HL-60/S4 treated with phorbol 12-myristate 13-acetate at 8.2 ng/mL for 4 days and 3 days (cell line): ENCODE measurements around the gene RPL28.

Source experiments
- in situ Hi-C: fragments of 300-500 bp; cut with MboI; formaldehyde crosslinking; loops from 2 replicates; pipeline ENCODE4 v1.15.0; 2022; ENCODE audit warnings: low sequenced_read_pairs

RPL28 gene

DNA sequence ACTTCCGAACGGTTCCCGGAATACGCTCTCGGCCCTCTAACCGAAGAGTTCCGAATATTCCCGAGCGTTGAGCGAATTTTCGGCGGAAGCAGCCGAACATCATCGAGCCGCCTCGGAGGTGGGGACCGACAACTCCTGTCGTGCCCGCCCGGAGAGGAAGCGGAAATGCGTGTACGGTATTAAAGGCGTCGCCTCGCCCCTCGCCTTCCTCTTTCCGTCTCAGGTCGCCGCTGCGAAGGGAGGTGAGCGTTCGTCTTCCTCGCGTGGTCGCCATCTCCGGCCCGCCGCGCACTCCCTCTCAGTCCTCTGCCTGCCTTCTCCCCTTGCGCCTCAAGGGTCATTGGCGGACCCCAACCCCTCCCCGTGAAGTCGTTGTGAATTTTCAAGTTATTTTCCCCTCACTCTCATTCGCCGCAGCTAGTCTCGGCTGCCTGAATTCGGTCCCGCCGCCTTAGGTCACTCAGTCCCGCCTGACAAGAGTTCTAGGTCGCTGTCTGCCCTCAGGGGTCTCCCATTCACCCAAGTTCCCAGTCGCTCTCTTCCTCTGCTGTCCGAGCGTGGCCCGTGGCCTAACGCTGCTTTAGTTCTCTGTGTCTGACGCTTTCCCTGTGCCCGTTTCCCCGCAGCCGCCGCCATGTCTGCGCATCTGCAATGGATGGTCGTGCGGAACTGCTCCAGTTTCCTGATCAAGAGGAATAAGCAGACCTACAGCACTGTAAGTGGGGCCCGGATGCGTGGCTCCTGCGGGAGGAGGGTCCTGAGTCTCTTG is at the start of gene RPL28:
Gene RPL28, plus strand, starts transcription at position 209 of the 769 bp plus-strand sequence. Its CDS starts 426 bp downstream, at position 635.
- in situ Hi-C loops = no loop called here

DNA sequence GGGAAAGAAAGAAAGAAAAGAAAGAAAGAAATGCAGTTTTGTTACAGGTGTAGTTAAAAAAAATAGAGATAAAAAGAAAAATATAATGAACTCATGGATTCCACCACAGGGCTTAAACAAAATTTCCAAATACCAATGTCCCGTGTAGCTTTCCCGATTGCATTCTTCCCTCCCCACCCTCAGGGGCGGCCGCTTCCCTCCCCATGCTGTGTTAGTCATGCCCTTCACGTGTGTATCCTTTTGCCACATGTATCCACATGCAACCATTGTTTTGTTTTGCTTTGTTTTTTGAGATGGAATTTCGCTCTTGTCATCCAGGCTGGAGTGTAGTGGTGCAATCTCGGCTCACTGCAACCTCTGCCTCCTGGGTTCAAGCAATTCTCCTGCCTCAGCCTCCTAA is 49.6 kb upstream of the RPL28 start:
- in situ Hi-C loops = no loop called here

DNA sequence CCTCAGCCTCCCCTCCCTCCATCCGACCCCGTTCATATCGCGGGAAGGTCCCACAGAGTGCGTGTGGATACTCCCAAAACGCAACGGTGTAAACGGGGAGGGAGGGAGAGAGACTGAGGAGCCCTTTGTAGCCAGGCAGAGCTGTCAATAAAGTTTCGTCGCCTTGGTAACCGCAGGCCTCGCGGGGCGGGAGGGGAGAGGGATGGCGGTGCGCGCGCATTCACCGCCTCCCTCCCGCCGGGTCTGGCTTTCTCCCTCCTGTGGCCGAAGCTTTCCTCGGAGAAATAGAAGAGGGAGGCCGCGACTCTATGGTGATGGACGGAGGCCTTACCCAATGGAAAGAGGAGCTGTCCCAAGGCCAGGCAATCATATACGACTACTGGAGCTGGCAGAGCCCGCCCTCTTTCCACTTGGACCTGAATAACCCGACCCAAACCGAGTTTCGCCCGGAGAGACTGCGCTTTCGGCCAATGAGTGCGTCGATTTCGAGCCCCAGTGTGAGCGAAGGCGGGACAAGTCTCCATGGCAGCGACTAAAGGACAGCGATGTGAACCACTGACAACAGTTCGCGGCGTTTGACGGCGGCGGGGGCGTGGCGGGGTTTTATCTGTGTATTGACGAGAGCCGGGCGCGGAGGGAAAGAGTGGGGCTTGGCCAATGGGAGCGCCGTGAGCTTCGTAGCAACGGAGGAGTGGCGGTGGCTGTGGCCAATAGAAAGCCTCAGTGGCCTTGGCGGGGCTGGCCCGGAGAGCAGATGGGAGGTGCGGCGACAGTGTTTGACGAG is 46.4 kb upstream of the RPL28 start, which contains the start of gene KMT5C:
Gene KMT5C, plus strand, starts transcription at position 772 of the 784 bp plus-strand sequence. CDS start 2,061 bp downstream, outside the sequence.
- in situ Hi-C loops = no loop called here

DNA sequence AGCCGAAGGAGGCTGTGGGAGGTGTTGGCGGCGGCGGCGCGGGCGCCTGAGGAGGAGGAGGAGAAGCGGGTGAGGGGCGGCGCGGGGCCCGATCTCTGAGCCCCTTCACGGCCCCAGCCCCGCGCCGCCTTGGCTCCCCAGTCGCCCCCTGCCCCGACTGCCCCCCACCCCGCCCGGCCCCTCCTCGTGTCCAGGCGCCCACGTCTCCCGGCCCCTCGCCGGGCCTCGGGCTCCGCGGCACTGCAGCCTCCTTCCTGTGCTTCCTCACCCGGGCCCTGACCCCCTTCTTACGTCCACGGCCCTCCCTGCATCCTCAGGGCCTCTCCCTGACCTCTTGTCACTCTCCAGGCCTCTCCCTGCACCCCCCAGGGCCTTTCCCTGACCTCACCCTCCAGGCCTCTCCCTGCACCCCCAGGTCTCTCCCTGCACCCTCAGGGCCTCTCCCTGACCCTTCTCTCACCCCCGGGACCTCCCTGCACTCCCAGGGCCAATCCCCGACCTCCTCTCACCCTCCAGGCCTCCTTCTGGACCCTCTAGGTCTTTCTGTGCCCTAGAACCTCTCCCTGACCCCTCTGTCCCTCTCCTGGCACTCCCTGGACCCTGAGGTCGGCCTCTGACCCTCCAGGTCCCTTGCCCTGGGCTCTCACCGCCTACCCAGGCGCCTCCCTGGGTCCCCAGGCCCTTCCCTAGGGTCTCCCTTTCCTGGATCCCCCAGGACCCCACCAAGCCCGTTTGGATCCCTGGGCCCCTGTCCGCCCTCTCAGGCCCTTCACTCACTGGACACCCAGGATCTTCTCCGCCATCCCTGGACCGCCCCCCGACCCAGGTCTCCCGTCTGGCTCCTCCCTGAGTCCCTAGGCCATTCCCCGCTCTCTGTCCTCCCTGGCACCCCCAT is 45.6 kb upstream of the RPL28 start:
- in situ Hi-C loops = no loop called here

DNA sequence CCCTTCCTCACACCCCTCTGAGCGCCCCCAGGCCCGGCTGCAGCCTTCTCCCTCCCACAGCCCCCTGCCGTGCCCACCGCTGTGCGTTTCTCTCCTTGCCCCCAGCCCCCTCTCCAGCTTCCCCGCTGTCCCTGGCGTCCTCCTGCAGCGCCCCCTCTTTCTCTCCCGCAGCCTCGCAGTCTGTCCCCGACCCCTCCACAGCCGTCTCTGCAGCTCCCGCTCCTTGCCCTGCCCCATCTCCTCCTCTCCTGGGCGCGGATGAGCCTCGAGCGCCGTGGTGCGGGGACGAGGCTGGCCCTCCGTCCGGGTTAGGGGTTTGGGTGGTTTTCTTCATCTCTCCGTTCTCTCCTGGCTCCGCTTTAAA is 45.0 kb upstream of the RPL28 start:
- in situ Hi-C loops = no loop called here

DNA sequence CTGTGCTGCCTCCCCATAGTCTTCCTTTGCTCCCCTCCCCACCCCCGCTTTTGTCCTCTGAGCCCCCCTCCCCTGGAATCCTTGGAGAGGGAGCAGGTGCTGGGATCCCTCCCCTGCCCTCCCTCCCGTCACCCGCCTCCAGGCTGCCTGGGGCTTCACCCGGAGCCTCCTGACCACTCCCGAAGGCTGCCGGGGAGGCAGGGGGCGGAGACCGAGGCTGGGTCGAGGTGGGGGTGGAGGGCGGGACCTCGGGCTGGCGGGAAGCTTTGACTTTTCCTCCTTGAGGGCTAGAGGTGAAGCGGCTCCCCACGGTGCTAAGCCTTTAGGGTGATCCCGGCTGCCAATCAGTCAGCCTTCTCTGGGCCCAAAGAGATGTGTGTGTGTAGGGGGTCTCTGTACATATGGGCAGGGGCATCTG is 44.6 kb upstream of the RPL28 start:
- in situ Hi-C loops = no loop called here

DNA sequence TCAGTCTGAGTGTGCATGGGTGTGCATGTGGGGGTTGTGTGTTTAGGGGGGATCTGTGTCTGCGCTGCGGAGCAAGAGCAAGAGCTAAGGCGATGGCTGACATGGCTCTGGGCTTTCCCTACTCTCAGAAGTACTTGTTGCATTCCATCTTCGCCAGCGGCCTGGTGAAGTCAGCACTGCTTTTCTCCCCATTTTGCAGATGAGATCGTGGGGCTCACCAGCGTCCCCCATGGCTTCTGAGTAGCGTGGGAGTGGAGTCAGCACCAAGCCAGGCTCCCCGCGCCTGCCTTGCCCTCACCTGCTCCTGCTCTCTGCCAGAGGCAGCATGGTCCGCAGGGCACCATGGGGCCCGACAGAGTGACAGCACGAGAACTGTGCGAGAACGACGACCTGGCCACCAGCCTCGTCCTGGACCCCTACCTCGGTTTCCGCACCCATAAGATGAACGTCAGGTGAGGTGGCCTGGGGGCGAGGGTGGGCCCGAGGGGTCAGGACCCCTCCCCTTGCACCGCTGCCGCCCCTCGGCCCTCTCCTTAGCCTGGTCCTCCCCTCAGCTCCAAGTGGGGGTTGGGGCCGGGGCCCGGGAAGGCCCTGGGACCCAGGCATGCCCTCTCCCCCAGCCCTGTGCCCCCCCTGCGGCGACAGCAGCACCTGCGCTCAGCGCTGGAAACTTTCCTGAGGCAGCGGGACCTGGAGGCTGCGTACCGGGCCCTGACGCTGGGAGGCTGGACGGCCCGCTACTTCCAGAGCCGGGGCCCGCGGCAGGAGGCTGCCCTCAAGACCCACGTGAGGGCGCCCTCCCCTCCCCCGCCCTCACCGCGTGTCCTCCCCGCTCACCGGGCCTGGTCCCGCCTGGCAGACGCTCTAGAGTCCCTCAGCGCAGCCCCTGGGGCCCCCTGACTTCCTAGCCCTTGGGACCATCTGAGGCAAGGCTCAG is 43.9 kb upstream of the RPL28 start:
- in situ Hi-C loops = no loop called here

DNA sequence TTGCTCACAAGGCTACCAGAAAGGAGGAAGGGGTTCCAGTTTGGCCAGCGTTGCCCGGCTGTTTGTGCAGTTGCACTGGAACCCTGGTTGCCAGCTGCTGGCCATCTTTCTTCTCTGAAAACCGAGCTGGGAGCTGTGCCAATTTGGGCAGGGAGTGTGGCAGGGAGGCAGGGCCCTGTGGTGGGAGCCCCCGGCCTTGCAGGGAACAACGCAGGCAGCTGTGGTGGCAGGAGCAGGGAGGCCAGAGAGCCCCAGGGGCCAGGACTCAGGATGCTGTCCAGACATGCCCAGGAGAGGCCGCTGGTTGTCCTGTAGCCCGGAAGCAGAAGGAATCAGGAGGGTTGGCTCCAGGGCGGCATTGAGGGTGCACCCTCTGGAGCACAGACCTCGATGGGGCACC is 41.3 kb upstream of the RPL28 start:
- in situ Hi-C loops = no loop called here

DNA sequence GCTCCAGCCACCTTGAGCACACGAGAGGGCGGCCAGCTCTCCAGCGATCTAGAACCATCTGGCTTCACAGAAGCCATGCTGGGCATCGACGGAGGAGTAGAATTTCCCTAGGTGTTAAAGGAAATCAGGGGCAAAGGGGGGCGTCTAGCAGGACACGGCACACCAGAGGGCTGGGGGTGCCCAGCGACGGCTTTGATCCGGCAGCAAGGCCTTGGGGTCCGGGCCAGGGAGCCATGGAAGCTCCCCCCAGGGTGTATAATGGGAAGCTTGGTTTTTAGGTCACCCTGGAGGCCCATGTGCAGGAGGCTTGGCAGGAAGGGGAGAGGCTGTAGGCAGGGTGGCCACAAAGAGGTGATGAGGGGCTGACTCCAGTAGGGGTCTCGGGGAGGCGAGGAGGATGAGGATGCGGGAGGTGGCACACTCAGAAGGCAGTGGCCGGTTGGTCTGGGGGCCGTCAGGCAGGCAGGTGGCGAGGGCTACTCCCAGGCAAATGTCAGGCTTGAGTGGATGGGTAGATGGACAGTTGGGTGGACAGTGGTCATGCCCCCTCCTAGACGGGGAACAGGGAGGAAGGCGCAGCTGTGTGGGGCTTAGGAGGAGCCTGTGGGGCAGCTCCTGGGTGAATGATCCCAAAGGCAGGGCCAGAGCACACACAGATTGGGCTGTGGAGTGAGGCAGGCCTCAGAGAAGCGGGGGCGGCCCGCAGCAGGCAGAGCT is 40.5 kb upstream of the RPL28 start:
- in situ Hi-C loops = no loop called here

DNA sequence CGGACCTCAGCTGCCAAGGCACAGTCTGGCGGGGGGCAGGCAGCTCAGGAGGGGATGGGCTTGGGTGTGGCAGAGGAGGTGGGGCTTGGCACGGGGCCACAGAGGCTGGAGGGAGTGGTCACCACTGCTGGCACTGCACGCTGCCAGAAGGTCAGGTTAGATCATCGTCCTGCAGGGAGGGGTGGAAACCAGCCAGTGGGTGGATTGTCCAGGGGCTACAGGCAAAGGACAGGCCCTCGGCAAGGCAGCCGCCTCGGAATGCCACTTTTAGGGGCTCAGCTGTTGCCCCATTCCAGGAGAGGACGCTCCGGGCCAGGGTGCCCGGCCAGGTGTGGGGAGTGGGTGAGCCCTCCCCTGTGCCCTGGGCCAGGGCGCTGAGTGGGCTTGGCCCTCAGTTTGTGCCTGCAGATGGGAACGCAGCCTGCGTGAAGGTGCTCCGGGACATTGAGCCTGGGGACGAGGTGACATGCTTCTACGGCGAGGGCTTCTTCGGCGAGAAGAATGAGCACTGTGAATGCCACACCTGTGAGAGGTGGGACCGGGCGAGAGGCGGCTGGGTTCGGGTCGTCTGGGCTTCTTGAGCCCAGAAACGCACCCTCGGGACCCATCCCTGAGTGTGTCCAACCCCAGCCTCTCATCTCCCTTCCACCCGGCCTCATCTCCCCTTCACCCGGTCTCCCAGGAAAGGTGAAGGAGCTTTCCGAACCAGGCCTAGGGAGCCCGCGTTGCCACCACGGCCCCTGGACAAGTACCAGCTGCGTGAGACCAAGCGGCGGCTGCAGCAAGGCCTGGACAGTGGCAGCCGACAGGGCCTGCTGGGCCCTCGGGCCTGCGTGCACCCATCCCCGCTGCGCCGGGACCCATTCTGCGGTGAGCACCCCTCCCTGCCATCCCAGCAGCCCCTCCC is 39.7 kb upstream of the RPL28 start:
- in situ Hi-C loops = no loop called here

DNA sequence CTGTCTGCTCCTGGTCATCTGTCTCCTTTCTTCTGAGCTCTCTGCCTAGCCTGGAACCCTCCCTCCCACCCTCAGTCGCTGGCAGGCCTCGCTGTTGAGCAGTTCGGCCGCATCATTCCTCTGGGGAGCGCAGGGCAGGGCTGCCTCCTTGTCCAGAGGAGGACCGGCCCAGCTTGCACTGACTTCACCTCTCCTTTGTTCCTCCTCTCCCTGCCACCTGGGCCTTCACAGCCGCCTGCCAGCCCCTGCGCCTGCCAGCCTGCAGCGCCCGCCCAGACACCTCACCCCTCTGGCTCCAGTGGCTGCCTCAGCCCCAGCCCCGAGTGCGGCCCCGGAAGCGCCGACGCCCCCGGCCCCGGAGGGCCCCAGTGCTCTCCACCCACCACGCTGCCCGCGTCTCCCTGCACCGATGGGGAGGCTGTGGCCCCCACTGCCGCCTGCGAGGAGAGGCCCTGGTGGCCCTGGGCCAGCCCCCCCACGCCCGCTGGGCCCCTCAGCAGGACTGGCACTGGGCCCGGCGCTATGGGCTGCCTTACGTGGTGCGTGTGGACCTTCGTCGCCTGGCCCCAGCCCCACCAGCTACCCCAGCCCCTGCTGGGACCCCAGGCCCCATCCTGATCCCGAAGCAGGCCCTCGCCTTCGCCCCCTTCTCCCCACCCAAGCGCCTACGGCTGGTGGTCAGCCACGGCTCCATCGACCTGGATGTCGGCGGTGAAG is 38.8 kb upstream of the RPL28 start:
- in situ Hi-C loops = no loop called here

DNA sequence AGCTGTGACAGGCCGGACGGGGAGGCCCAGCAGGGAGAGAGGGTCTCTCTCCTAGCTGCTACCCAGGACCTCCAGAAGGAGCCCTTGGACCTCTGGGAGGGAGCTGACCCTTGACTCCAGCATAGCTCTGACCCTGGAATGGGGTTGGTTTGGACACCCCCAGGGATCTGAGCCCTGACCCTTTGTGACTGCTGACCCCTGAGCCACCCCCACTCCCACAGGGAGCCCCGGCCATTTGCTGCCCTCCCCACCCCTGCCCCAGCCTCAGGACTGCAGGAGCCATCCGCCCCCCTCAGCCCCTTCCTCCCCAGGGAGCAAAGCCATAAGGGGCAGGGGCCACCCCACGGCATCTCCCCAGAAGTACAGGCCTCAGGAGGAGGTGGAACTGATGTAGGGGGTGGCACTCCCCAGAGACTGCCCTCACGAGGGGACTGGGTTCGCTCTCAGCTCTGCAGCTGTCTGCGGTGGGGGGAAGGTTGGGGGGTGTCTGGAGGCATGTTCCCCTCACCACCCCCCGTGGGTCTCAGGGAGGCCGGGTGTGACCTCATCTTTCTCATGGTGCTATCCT is 38.2 kb upstream of the RPL28 start:
- in situ Hi-C loops = no loop called here

DNA sequence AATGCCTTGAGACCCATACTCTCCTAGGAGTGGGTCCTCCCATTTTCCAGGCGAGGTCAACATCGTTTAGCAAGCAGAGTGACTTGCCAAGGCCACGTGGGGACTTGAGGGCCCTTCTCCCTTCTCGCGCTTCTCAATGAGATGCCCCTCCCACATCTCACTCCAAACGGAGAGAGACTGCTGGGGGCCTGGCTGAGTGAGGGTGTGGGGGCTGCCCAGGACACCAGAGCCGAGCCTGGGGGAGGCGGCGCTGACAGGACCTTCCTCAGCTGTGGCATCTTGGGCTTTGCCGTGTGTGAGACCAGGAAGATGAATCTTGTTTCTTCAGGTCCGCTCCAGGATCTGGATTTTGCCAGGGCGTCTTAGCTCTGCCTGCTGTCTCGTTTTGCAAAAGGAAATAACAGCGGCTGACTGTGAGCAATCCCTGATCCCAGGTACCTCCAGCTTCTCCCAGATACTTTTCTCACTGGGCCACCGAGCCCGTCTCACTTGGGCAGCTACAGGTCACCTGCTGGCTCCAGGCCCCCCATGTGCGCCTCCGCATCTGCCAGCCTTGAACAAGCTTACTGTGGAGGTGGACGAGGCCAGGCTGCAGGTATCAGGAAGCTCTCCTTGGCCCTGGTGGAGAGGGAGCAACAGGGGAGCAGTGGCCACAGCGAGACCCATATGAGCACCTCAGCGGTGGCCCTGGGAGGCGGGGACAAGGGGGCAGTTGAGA is 37.3 kb upstream of the RPL28 start:
- in situ Hi-C loops = no loop called here

DNA sequence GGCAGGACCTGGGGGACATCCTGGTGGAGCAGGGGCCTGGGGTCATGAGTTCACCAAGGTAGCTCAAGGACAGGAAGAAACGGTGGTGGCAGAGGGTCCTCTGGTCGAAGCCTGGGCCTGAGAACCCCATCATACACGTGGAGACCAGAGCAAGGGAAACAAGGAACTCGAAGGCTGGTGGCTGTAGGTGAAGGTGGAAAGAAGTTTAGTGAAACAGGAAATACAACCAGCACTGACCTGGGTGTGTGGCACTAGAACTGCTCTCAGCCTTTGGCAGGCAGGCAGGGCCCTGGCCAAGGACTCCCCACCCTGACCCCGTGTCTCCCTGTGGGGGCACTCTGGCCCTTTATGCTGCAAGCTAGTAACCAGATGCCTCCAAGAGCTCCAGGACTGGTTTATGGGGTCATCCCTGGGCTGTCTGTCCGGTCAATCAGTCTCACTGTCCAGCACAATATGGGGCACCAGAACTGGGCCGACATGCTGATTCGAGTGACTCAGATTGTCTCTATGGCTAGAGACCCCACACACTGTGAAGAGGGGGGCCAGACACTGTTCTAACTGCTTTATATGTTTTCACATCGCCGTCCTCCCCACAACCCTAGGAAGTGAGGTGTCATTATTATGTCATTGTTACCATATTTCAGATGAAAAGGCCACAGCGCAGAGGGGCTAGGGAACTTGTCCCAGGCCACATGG is 35.0 kb upstream of the RPL28 start:
- in situ Hi-C loops = no loop called here

DNA sequence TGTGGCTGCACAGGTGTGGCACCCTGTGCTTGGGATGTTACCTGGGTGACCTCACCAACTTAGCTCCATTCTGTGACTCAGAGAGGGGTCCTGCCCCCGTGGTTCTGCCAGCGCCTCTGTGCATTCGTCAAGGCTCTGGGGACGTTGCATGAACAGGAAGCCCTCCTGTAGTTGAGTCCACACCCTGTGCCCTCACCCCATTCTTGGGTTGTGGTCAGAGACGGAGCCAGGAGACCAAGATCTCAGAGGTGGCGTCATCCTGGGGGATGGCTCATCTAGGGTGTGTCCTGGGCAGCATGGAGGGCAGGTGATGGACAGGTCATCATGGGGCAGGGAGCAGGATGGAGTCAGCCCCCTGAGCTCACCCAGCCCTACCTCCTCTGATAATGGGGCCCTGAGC is 33.7 kb upstream of the RPL28 start:
- in situ Hi-C loops = no loop called here

DNA sequence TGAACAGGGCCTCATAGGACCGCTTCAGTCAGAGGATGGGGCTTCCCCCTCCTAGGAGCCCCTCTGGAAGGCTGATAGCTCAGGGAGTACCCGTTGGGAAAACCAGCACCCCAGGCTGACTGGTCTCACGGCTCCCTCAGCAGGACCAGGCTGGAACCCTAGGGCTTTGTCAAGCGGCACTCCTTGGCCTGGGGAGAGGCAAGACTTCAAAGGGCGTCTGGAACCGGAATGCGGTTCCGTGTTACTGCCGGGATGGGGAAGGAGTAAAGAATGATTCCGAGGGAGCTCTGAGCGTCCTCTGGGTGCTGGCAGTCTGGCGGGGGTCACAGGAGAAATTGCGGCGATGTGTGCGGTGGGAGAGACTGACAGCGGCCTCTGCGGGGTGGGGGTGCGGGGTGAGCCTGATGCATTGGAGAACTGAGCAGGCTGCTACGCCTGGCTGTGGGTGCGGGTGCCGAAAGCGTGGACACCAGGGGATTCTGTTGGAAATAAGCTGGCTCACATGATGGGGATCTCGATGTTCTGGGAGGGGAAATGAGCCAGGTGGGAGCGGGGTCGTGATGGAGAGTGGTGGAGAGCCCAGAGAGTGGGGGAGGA is 33.1 kb upstream of the RPL28 start:
- in situ Hi-C loops = no loop called here
